RWPE2 (cell line): ENCODE data around the gene SMAD3.

Source experiments
- ATAC-seq: fragments of 200-7000 bp; cut with Tn5 transposase; 3 replicates; pipeline ENCODE4 v1.9.1; 2021; ENCODE audit warnings: low read depth
- DNase-seq: peaks from one replicate; pipeline ENCODE4 v3.0.0-alpha.2; 2020; ENCODE audit warnings: low spot score
- H3K27ac ChIP-seq: fragments of 450-650 bp; 2 replicates; pipeline ENCODE4 v1.5.1; 2017; ENCODE audit warnings: mild to moderate bottlenecking; ENCODE audit not compliant: poor library complexity, severe bottlenecking
- H3K27me3 ChIP-seq: fragments of 250-450 bp; sonication (Bioruptor Pico); 2 replicates; pipeline ENCODE4 v1.5.1; 2021; ENCODE audit warnings: mild to moderate bottlenecking, moderate library complexity; ENCODE audit not compliant: insufficient read depth, poor library complexity, severe bottlenecking
- H3K36me3 ChIP-seq: fragments of 250-450 bp; sonication (Bioruptor Pico); 2 replicates; pipeline ENCODE4 v1.5.1; 2020; ENCODE audit warnings: low read depth, mild to moderate bottlenecking, moderate library complexity
- H3K4me1 ChIP-seq: fragments of 250-450 bp; sonication (Bioruptor Pico); 2 replicates; pipeline ENCODE4 v1.5.1; 2021; ENCODE audit warnings: mild to moderate bottlenecking, moderate library complexity; ENCODE audit not compliant: insufficient read depth, poor library complexity, severe bottlenecking
- H3K4me3 ChIP-seq: fragments of 250-450 bp; sonication (Bioruptor Pico); 2 replicates; pipeline ENCODE4 v1.5.1; 2021; ENCODE audit warnings: mild to moderate bottlenecking, moderate library complexity; ENCODE audit not compliant: severe bottlenecking
- H3K9me3 ChIP-seq: fragments of 250-450 bp; sonication (Bioruptor Pico); 2 replicates; pipeline ENCODE4 v1.5.1; 2021; ENCODE audit warnings: mild to moderate bottlenecking, moderate library complexity; ENCODE audit not compliant: severe bottlenecking
- TF ChIP-seq, protein P1 (sequence below): fragments of 450-650 bp; IDR thresholded peaks from one replicate; pipeline ENCODE4 v1.5.1; 2017; ENCODE audit warnings: mild to moderate bottlenecking, moderate library complexity; ENCODE audit not compliant: poor library complexity, severe bottlenecking

SMAD3 gene

GRCh38 chr15:67092752-67093503 lies 27.5 kb downstream of the SMAD3 start:
- Histone ChIP-seq H3K4me1 (peaks cover 86% of the 10 kb centered on the region), H3K4me3 (no peak overlapping the region), H3K27ac (peak overlapping the region; percentile 49), H3K27me3 (no peaks in the 10 kb centered on the region), H3K9me3 (no peaks in the 10 kb centered on the region), H3K36me3 (peaks cover 64% of the 10 kb centered on the region)
- DNase-seq (no peak), ATAC-seq (no peak)
- TF ChIP-seq, protein P1, sequence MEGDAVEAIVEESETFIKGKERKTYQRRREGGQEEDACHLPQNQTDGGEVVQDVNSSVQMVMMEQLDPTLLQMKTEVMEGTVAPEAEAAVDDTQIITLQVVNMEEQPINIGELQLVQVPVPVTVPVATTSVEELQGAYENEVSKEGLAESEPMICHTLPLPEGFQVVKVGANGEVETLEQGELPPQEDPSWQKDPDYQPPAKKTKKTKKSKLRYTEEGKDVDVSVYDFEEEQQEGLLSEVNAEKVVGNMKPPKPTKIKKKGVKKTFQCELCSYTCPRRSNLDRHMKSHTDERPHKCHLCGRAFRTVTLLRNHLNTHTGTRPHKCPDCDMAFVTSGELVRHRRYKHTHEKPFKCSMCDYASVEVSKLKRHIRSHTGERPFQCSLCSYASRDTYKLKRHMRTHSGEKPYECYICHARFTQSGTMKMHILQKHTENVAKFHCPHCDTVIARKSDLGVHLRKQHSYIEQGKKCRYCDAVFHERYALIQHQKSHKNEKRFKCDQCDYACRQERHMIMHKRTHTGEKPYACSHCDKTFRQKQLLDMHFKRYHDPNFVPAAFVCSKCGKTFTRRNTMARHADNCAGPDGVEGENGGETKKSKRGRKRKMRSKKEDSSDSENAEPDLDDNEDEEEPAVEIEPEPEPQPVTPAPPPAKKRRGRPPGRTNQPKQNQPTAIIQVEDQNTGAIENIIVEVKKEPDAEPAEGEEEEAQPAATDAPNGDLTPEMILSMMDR, result no peak

DNA sequence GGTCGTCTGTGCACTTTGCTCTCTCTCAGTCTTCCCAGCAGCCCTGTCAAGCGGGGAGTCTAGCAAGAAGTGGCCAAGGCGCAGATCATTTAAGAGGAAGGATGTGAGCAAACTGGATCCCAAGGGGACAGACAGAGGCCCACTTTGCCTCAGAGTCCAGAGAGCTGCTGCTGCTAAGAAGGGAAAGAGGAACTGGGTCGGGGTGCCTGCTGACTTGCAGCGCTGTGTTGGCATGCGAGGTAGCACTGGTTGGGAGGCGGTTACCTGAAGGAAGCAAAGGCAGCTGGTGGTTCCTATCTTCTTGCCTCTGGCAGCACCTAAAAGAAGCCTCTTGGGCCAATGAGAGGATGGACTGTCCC lies 28.1 kb downstream of the SMAD3 start:
- Histone ChIP-seq H3K4me3 (no peak overlapping the region), H3K4me1 (peaks cover 89% of the 10 kb centered on the region), H3K27ac (peak overlapping the region; percentile 49), H3K9me3 (no peaks in the 10 kb centered on the region), H3K27me3 (no peaks in the 10 kb centered on the region), H3K36me3 (peaks cover 64% of the 10 kb centered on the region)
- TF ChIP-seq, protein P1, result no peak
- ATAC-seq (no peak), DNase-seq (no peak)

GRCh38 chr15:67094001-67094826 lies 28.8 kb downstream of the SMAD3 start:
- Histone ChIP-seq H3K27ac (peak overlapping the region; percentile 49), H3K9me3 (no peaks in the 10 kb centered on the region), H3K36me3 (peaks cover 70% of the 10 kb centered on the region), H3K27me3 (no peaks in the 10 kb centered on the region), H3K4me3 (no peak overlapping the region), H3K4me1 (peaks cover 89% of the 10 kb centered on the region)
- ATAC-seq, result peak; percentile 33
- no peak for DNase-seq
- TF ChIP-seq, protein P1, result no peak

GRCh38 chr15:67095912-67096311 lies 30.5 kb downstream of the SMAD3 start:
- Histone ChIP-seq H3K4me1 (peaks cover 84% of the 10 kb centered on the region), H3K36me3 (peaks cover 71% of the 10 kb centered on the region), H3K4me3 (no peak overlapping the region), H3K27me3 (no peaks in the 10 kb centered on the region), H3K9me3 (no peaks in the 10 kb centered on the region), H3K27ac (peak overlapping the region; percentile 64)
- TF ChIP-seq, protein P1, result no peak
- no peak for DNase-seq
- no peak for ATAC-seq
